Cortex of kidney (tissue), 1 donor: ENCODE results near the gene TMEM208.

Experiments
- DNase-seq: peaks from one replicate; lab custom pipeline; 2025; lab: John Stamatoyannopoulos, UW

The TMEM208 gene

GRCh38 chr16:67226804-67227566 is at the start of gene TMEM208:
TSS of gene TMEM208 (plus strand) at chr16:67227130. CDS start at chr16:67227219, 89 bp downstream.
- DNase-seq, result no peak

- no peak for DNase-seq
Observed at GRCh38 chr16:67177743-67178699, 48.9 kb upstream of the TMEM208 start.

- DNase-seq, result no peak
Observed at GRCh38 chr16:67179421-67180080, 47.4 kb upstream of the TMEM208 start.

- no peak for DNase-seq
Observed at GRCh38 chr16:67180166-67180565, 46.8 kb upstream of the TMEM208 start.

GRCh38 chr16:67181346-67181745 is 45.6 kb upstream of the TMEM208 start:
- no peak for DNase-seq

GRCh38 chr16:67182288-67182687 is 44.6 kb upstream of the TMEM208 start:
- DNase-seq, result no peak

- no peak for DNase-seq
Observed at GRCh38 chr16:67183284-67183626, 43.7 kb upstream of the TMEM208 start.

- peak; percentile 47 for DNase-seq
Observed at GRCh38 chr16:67183627-67184452, 43.1 kb upstream of the TMEM208 start, which contains the start of gene MATCAP1. TSS of gene MATCAP1 (minus strand) at chr16:67183963. CDS start at chr16:67180610, 3,353 bp downstream.

GRCh38 chr16:67184453-67184994 is 42.4 kb upstream of the TMEM208 start:
- no peak for DNase-seq

- no peak for DNase-seq
Observed at GRCh38 chr16:67184995-67185650, 41.8 kb upstream of the TMEM208 start.

- no peak for DNase-seq
Observed at GRCh38 chr16:67185651-67186134, 41.2 kb upstream of the TMEM208 start.

GRCh38 chr16:67186550-67186950 is 40.4 kb upstream of the TMEM208 start:
- no peak for DNase-seq

- no peak for DNase-seq
Observed at GRCh38 chr16:67187175-67187890, 39.6 kb upstream of the TMEM208 start.

- no peak for DNase-seq
Observed at GRCh38 chr16:67188323-67188722, 38.6 kb upstream of the TMEM208 start.

GRCh38 chr16:67188798-67189197 is 38.1 kb upstream of the TMEM208 start:
- no peak for DNase-seq

- no peak for DNase-seq
Observed at GRCh38 chr16:67190041-67190440, 36.9 kb upstream of the TMEM208 start, which contains the start of gene EXOC3L1. TSS of gene EXOC3L1 (minus strand) at chr16:67190136. CDS start at chr16:67189676, 460 bp downstream.

GRCh38 chr16:67190448-67191399 is 36.2 kb upstream of the TMEM208 start:
- DNase-seq, result no peak

GRCh38 chr16:67191411-67191994 is 35.4 kb upstream of the TMEM208 start:
- no peak for DNase-seq
